SU-DHL-6 (cell line): ENCODE results near the gene FGFR1OP2.

Source experiments
- CTCF ChIP-seq: fragments of 200-600 bp; sonication (generic); IDR thresholded peaks from one replicate; pipeline ENCODE4 v1.5.1; 2017; ENCODE audit warnings: antibody characterized with exemption, mild to moderate bottlenecking, low read length, moderate library complexity; ENCODE audit not compliant: insufficient read depth, poor library complexity, severe bottlenecking
- EZH2phosphoT487 ChIP-seq: fragments of 200-600 bp; sonication (generic), shearing (Covaris generic); conservative IDR thresholded peaks from 2 replicates; pipeline ENCODE4 v1.6.1; 2018; ENCODE audit warnings: mild to moderate bottlenecking, antibody characterized with exemption, low read length, moderate library complexity, mixed read lengths

GRCh38 chr12:26979733-26980132 lies 41.5 kb downstream of the FGFR1OP2 start:
- TF ChIP-seq CTCF (no peak), EZH2phosphoT487 (no peak)
